ENCODE data around the gene PDE4D. TPM values are rescaled to one million over a fixed set of nuclear protein-coding genes. Genes with fewer than 3 reads are reported as not detected.

The PDE4D gene
- total RNA-seq, 2 experiments from 2014 or later: 75.5 to 80.7 TPM

- TF ChIP-seq, protein P1, sequence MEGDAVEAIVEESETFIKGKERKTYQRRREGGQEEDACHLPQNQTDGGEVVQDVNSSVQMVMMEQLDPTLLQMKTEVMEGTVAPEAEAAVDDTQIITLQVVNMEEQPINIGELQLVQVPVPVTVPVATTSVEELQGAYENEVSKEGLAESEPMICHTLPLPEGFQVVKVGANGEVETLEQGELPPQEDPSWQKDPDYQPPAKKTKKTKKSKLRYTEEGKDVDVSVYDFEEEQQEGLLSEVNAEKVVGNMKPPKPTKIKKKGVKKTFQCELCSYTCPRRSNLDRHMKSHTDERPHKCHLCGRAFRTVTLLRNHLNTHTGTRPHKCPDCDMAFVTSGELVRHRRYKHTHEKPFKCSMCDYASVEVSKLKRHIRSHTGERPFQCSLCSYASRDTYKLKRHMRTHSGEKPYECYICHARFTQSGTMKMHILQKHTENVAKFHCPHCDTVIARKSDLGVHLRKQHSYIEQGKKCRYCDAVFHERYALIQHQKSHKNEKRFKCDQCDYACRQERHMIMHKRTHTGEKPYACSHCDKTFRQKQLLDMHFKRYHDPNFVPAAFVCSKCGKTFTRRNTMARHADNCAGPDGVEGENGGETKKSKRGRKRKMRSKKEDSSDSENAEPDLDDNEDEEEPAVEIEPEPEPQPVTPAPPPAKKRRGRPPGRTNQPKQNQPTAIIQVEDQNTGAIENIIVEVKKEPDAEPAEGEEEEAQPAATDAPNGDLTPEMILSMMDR (IDR thresholded peaks at IDR 0.05): no peak
- DNase-seq: no peak
- Mint-ChIP-seq H3K36me3 (ENCODE audit: low read depth) (no peaks in the 10 kb centered on the region), H3K27me3 (no peaks in the 10 kb centered on the region), H3K4me3 (no peak overlapping the region), H3K9me3 (no peaks in the 10 kb centered on the region), H3K27ac (no peak overlapping the region), H3K4me1 (ENCODE audit: low read depth) (peaks cover 3% of the 10 kb centered on the region)
- ATAC-seq: no peak
- intact Hi-C loops (cut with micrococcal nuclease): no loop called here
- CTCF ChIA-PET: no interaction called here
- POLR2A ChIA-PET: no interaction called here
Measured at GRCh38 chr5:59648949-59649921, 244.3 kb downstream of the PDE4D start.

DNA sequence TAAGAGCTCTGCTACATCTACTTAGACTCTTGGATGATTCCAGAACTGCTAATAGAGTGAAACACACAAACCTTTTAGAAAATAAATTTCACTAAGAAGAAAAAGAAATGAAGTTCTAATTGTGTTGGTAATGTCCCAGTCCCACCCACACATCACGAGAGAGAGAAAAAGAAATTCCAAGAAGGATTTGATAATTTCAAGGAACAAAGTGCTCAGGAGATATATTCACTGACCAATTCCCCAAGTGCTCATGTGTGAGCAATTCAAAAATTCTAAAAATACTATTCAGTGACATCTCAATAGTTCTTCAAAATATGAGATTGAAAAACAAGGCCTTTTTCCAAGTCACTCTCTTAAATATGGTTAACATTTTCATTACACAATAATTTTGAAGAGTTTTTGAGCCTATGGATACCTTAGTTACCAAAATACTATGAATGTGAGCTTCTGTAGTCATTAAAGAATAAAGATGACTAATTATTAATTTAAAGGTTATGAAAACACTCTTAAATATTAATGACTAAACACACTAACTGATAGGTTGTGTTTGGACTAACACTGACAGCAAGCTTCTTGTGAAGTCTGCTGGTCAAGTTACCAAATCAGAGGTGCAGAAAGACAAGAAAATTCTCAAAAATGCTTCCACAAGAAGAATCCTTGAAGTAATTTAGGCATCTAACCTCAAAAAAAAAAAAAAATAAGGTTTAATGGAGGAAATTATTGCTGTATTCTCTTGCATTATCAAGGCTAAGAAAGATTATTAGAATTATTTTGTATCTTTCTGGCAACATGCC, 245.3 kb downstream of the PDE4D start:
- intact Hi-C loops (cut with micrococcal nuclease): no loop called here
- H3K4me1 Mint-ChIP-seq (ENCODE audit: low read depth): peaks cover 3% of the 10 kb centered on the region
- DNase-seq: no peak
- no peak overlapping the region for H3K27ac Mint-ChIP-seq
- no peak for ATAC-seq
- no peaks in the 10 kb centered on the region for H3K36me3 Mint-ChIP-seq (ENCODE audit: low read depth)
- ChIA-PET POLR2A (no interaction called here), CTCF (no interaction called here)
- TF ChIP-seq, protein P1 (IDR thresholded peaks at IDR 0.05): no peak
- H3K27me3 Mint-ChIP-seq: no peaks in the 10 kb centered on the region
- H3K4me3 Mint-ChIP-seq: no peak overlapping the region
- no peaks in the 10 kb centered on the region for H3K9me3 Mint-ChIP-seq

DNA sequence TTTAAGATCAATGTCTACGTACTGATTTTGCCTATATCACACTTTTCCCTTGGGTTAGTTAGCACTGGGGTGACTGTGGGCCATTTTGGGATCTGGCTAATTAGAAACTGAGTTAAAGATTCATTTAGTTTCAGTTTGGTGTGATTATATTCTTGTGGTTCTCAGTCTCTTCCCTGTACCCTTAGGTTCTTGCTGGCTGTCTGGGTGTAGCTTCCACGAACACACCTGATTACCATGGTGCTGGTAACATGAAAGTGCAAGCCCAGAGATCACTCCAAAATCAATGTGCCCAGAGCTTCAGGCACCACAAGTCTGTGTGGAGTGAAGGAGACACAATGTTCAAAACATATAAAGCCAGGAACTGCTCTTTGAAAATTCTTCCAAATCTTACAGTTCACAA, 248.1 kb downstream of the PDE4D start:
- Mint-ChIP-seq H3K36me3 (ENCODE audit: low read depth) (no peaks in the 10 kb centered on the region), H3K4me3 (no peak overlapping the region), H3K27ac (no peak overlapping the region), H3K27me3 (no peaks in the 10 kb centered on the region), H3K4me1 (ENCODE audit: low read depth) (peaks cover 3% of the 10 kb centered on the region), H3K9me3 (no peaks in the 10 kb centered on the region)
- DNase-seq (no peak), ATAC-seq (no peak)
- ChIA-PET POLR2A (no interaction called here), CTCF (interaction anchor here (1.5 kb wide), 1 partner anchor 9 kb away, joined by 3 read pairs; no protein-coding TSS in a partner anchor)
- intact Hi-C loops (cut with micrococcal nuclease): no loop called here
- TF ChIP-seq, protein P1 (IDR thresholded peaks at IDR 0.05): no peak

DNA sequence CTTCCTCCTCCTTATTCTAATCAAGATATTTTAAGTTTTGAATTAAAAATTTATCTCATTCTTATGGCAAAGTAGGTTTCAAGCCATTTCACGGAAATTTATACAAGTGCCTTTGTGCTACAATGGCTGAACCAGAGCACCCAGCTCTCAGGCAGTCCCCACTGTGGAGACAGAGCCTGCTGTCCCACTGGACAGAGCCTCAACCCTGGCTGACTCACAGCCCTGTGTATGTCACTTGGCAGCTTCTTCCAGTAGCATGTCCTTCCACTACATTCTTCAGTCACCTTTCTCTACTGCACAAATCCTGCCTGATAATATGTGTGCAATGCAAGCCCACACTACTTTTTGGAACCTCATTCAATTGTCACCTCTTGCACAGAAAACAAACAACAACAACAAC, 253.1 kb downstream of the PDE4D start:
- peaks cover 3% of the 10 kb centered on the region for H3K4me1 Mint-ChIP-seq (ENCODE audit: low read depth)
- no peaks in the 10 kb centered on the region for H3K27me3 Mint-ChIP-seq
- DNase-seq (no peak), ATAC-seq (no peak)
- H3K36me3 Mint-ChIP-seq (ENCODE audit: low read depth): no peaks in the 10 kb centered on the region
- ChIA-PET POLR2A (no interaction called here), CTCF (no interaction called here)
- intact Hi-C loops (cut with micrococcal nuclease): no loop called here
- no peaks in the 10 kb centered on the region for H3K9me3 Mint-ChIP-seq
- no peak overlapping the region for H3K4me3 Mint-ChIP-seq
- TF ChIP-seq, protein P1 (IDR thresholded peaks at IDR 0.05): no peak
- no peak overlapping the region for H3K27ac Mint-ChIP-seq
